Nephron progenitor cell (in vitro differentiated cells): Measurements from ENCODE around the gene PLCB2.

Experiments used
- DNase-seq: peaks from one replicate; pipeline ENCODE4 v3.0.0; 2021
- H3K27ac Mint-ChIP-seq: 2 replicates; pipeline ENCODE4 v1.8.0; 2021; ENCODE audit warnings: mild to moderate bottlenecking, moderate library complexity, mixed read lengths
- H3K27me3 Mint-ChIP-seq: 2 replicates; pipeline ENCODE4 v1.8.0; 2021; ENCODE audit warnings: mild to moderate bottlenecking, low read depth, mixed read lengths; ENCODE audit not compliant: poor library complexity
- H3K36me3 Mint-ChIP-seq: 2 replicates; pipeline ENCODE4 v1.8.0; 2021; ENCODE audit warnings: low read depth, mixed read lengths
- H3K4me1 Mint-ChIP-seq: 2 replicates; pipeline ENCODE4 v1.8.0; 2021; ENCODE audit warnings: mixed read lengths
- H3K4me3 Mint-ChIP-seq: 2 replicates; pipeline ENCODE4 v1.8.0; 2021; ENCODE audit warnings: mild to moderate bottlenecking, moderate library complexity, mixed read lengths
- H3K9me3 Mint-ChIP-seq: 2 replicates; pipeline ENCODE4 v1.8.0; 2021; ENCODE audit warnings: mild to moderate bottlenecking, moderate library complexity, mixed read lengths
- CTCF ChIP-seq: fragments of 200-600 bp; sonication (generic); IDR thresholded peaks from 2 replicates; pipeline ENCODE4 v1.5.0; 2021; ENCODE audit warnings: antibody characterized with exemption

PLCB2 gene

DNA sequence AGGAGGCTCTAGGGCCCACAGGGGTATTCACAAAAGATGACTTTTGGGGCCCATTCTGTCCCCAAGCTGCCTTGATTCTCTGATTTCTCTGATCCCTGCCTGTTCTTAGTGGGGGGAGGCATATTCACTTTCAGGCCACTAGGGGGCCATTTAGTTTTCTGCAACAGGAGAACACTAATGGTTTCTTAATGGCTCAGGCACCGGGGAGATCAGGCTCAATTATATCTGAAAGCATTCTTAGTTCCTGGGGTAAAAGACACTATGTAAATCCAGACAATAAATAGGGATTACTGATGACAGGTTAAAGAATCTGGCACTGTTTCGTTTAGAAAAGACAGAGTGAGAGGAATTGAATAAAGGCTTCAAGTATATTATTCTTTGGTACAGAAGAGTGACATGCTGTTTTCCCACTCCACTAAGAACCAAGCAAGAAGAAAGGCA lies 13.2 kb upstream of the PLCB2 start:
- Mint-ChIP-seq H3K36me3 (peaks cover 6% of the 10 kb centered on the region), H3K27ac (no peak overlapping the region), H3K4me3 (no peak overlapping the region), H3K9me3 (peaks cover 4% of the 10 kb centered on the region), H3K27me3 (peaks cover 71% of the 10 kb centered on the region), H3K4me1 (peaks cover 25% of the 10 kb centered on the region)
- peak; percentile 94 for TF ChIP-seq CTCF
- peak; percentile 57 for DNase-seq

DNA sequence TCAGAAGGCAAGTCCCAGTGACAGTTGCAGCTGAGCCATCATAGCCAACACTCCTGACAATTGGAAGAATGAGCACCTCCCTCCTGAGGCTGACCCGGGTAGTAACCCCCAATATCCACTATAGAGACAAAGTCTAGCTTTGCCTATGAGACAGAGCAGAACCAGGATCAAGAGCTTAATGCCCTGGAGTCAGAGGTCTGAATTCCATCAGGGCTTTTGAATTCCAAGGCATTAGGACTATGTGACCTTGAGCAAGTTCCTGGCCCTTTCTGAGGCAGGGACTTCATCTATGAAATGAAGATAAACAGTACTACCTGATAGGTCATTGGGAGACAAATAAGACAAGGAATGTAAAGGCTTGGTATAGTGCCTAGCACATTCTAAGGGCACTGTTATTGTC lies 12.7 kb upstream of the PLCB2 start:
- no peak for TF ChIP-seq CTCF
- peaks cover 71% of the 10 kb centered on the region for H3K27me3 Mint-ChIP-seq
- peaks cover 4% of the 10 kb centered on the region for H3K9me3 Mint-ChIP-seq

DNA sequence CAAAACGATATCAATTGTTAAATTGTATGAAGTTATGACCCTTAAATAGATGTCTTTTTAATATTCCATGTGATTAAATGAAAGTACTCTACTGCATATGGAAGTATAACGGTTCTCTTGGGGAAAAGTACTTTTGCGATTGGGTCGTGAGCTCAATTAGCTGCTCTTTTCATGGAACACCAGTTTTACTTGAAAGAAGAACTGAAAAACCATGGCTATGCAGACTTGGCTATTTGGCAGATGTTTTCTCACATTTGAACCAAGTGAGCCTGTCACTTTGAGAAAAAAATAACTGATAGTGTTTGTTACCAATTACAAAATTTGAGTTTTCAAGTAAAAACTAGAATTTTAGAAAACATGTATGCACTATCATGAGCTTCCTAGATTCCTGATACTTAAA lies 9.8 kb upstream of the PLCB2 start:
- Mint-ChIP-seq H3K4me1 (peaks cover 15% of the 10 kb centered on the region), H3K36me3 (no peaks in the 10 kb centered on the region), H3K27ac (no peak overlapping the region), H3K9me3 (peaks cover 4% of the 10 kb centered on the region), H3K27me3 (peaks cover 82% of the 10 kb centered on the region), H3K4me3 (no peak overlapping the region)
- DNase-seq = no peak
- no peak for TF ChIP-seq CTCF

More for the DNA sequence above, 12.7 kb upstream of the PLCB2 start:
- Mint-ChIP-seq H3K36me3 (peaks cover 4% of the 10 kb centered on the region), H3K4me1 (peaks cover 23% of the 10 kb centered on the region), H3K4me3 (no peak overlapping the region), H3K27ac (no peak overlapping the region)
- DNase-seq = no peak

DNA sequence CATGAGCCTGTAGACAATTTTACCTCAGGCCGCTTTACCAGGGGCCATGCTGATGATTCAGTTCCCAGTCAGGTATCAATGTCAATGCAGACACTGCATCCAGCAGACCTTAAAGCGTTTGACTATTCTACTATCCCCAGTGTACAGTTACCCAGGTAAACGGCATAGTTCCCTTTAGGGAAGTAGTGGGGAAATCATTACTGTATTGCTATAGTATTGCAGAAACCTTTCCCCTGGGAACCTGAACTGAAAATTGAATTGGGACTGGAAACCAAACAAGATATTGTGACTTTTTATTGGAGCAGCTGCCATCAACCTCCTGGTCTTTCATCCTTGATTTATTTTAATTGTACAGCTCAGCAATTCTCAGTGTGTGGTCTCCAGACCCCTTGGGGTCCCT lies 9.2 kb upstream of the PLCB2 start:
- Mint-ChIP-seq H3K4me3 (no peak overlapping the region), H3K27ac (no peak overlapping the region), H3K4me1 (peaks cover 8% of the 10 kb centered on the region), H3K27me3 (peaks cover 82% of the 10 kb centered on the region), H3K36me3 (no peaks in the 10 kb centered on the region), H3K9me3 (peaks cover 4% of the 10 kb centered on the region)
- TF ChIP-seq CTCF = no peak
- no peak for DNase-seq

DNA sequence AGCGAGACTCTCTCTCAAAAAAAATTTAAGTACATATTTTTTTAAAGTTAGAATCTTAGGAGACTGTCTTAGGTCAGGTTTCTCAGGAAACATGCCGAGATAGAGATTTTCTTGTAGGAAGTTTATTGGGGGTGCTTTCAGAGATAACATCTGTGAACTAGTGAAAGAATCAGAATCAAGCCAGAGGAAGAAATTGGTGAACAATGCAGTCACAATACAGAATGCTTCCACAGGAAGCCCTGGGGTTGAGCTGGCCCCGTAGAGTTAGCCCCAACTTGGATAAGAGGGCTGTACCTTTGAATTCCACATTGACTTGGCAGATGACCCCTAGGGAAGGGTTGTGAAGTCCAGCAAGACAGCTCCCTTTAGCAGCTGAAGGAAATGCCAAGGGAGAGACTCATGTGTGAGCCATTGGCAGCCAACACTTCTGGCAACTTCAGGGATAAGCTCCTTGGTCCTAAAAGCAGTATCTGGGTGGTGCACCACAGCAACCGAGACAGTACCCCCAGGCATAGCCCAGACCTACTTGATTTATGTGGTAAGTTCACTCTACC lies 7.1 kb upstream of the PLCB2 start:
- no peak for DNase-seq
- no peaks in the 10 kb centered on the region for H3K9me3 Mint-ChIP-seq
- H3K36me3 Mint-ChIP-seq = no peaks in the 10 kb centered on the region
- peaks cover 84% of the 10 kb centered on the region for H3K27me3 Mint-ChIP-seq
- H3K27ac Mint-ChIP-seq = no peak overlapping the region
- peaks cover 2% of the 10 kb centered on the region for H3K4me1 Mint-ChIP-seq
- no peak overlapping the region for H3K4me3 Mint-ChIP-seq
- TF ChIP-seq CTCF = no peak

DNA sequence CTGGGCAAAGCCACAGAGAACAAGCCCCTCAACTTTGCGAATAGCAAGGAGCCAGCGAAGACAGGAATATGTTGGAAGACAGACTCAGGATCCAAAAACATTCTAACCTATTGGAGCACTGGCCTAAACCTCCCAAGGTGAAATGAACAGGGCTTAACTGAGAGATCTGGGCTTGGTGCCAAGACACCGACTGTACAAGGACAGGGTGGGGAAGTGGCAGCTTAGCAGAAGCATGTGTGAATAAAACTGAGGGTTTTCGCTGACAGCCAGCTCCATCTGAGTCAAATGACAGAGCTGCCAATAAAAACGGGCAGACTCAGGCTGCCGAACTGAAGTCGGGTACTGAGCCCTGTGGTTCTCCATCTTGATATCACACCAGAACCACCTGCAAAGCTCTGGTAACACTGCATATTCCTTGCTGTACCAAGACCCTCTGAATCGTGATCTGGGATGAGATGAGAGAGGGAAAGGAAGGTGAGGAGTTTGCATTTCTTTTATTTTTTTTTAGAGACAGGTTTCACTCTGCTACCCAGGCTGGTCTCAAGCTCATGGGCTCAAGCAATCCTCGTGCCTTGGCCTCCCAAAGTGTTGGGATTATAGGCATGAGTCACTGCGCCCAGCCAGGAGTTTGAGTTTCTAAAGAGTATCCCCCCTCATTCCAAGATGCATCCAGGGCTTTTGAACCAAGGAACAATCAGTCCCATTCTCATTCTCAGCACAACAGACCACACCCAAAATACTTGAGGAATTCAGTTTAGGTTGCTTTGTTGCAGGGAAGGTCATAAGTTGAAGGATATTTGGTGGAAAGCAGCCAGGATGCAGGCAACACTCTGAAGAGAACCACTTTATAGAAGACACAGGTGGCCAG lies 6.0 kb upstream of the PLCB2 start:
- no peaks in the 10 kb centered on the region for H3K36me3 Mint-ChIP-seq
- no peak overlapping the region for H3K27ac Mint-ChIP-seq
- no peaks in the 10 kb centered on the region for H3K9me3 Mint-ChIP-seq
- no peak overlapping the region for H3K4me3 Mint-ChIP-seq
- DNase-seq = no peak
- peaks cover 13% of the 10 kb centered on the region for H3K4me1 Mint-ChIP-seq
- peaks cover 86% of the 10 kb centered on the region for H3K27me3 Mint-ChIP-seq
- no peak for TF ChIP-seq CTCF
